NCI-H2107 treated with DMSO at 0.1 percent for 48 hours (cell line): Measurements from ENCODE around the gene ZFYVE16.
"Not testable (repeated sequence)": the region's sequence is repeated elsewhere in the genome, so short reads cannot be mapped to it uniquely, and the experiment has no call there.

ENCODE experiments used
- DNase-seq: peaks from one replicate; lab custom pipeline; 2025; ENCODE audit not compliant: unreplicated experiment; lab: John Stamatoyannopoulos, UW

Gene ZFYVE16

DNA sequence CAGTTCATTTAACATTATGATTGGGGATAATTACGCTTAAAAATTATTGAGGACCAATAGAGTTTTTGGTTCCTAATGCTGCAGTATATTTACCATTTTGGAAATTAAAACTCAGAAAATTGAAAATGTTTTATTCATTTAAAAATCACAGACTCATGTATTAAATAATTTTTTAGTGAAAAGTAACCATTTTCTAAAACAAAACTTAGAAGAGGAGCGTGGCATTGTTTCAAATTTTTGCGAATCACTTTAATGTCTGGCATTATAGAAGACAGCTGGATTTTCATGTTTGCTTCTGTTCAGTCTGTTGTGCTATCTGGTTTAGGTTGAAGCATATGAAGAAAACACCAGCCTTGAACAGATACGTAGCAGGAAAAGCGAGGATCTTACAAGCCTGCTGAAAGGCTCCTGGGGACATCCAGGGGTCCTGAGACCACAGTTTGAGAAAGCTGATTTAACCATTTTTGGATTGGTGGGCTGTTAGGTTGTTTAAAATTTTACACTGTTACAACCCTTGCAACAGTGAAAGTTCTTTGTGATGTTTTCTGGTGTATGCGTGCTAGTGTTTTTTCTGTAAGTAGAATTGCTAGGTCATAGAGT is 1.6 kb downstream of the ZFYVE16 start:
- DNase-seq: no peak

DNA sequence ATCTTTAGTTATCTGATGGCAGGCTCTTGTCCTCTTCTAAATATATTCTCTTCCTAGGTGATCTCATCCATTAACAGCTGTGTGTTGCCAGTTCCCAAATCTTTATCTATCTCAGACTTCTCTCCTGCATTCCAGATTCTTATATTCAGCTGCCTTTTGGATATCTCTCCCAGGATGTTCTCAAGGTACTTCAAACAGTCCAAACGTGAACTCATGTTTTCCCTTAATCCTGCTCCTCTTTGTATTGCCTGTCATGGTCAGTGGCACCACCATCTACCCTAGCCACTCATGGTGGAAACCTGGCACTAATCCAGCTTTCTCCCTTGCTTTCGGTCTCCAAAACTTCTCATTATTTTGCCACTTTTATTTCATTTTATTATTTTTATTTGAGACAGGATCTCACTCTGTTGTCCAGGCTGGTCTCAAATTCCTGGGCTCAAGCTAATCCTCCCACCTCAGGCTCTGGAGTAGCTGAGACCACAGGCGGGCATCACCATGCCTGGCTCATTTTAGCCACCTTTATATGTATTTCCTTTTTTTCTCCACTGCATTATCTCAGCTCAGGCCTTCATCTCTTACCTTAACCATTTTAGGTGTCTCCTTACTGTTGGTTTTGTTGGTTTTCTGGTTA is 3.8 kb downstream of the ZFYVE16 start:
- DNase-seq: no peak

DNA sequence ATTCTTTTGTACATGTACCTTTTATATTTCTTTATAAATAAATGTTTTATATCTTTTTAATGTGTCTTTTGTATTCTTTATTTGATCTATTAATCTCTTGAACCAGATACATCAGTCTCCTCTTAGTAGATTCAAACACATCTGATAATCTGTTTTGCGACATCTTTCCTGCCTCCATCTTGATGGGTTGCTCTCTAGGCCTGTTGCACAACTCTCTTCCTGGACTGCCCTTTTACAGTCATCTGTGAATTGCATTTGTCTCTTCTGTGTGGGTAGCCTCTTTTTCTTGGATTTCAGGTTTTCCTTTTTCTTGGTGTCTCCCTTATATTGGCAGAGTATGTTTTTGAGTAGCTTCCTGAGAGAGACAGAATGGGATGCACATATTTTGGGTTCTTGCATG is 6.2 kb downstream of the ZFYVE16 start:
- no peak for DNase-seq

DNA sequence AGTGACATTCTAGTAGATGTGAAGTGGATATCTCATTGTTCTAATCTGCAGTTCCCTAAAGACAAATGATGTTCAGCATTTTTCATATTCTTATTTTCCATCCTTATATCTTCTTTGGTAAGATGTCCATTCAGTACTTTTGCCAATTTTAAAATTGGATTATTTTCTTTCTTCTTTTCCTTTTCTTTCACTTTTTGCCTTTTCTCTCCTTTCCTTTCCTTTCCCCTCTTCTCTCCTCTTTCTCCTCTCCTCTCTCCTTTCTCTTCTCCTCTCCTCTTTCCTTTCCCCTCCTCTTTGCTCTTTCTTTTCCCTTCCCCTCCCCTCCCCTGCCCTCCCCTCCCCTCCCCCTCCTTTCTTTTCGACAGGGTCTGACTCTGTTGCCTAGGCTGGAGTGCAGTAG is 10.1 kb downstream of the ZFYVE16 start:
- DNase-seq: no peak

DNA sequence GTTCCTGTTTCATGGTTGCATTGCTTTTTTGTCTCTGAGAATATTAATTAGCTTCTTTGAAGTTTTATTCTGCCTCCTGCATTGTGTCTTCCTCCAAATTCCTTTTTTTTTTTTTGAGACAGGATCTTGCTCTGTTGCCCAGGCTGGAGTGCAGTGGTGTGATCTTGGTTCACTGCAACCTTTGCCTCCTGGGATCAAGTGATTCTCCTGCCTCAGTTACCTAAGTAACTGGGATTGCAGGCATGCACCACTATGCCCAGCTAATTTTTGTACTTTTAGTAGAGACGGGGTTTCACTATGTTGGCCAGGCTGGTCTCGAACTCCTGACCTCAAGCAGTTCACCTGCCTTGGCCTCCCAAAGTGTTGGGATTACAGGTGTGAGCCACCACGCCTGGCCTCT is 16.5 kb downstream of the ZFYVE16 start:
- not testable (repeated sequence) for DNase-seq

DNA sequence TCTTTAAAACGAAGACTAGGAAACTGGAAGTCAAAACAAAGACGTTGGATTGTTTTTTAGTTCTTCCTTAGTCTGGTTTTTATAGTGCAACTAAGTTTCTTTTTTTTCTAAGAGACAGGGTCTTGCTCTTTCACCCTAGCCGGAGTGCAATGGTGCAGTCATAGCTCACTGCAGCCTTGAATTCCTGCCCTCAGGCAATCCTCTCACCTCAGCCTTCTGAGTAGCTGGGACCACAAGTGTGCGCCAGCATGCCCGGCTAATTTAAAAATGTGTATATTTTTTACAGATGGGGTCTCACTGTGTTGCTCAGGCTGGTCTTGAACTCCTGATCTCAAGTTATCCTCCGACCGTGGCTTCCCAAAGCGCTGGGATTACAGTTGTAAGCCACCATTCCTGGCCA is 27.6 kb downstream of the ZFYVE16 start:
- DNase-seq: no peak

DNA sequence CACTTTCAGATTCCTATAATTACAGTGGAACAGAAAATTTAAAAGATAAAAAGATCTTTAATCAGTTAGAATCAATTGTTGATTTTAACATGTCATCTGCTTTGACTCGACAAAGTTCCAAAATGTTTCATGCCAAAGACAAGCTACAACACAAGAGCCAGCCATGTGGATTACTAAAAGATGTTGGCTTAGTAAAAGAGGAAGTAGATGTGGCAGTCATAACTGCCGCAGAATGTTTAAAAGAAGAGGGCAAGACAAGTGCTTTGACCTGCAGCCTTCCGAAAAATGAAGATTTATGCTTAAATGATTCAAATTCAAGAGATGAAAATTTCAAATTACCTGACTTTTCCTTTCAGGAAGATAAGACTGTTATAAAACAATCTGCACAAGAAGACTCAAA is 29.5 kb downstream of the ZFYVE16 start:
- no peak for DNase-seq

DNA sequence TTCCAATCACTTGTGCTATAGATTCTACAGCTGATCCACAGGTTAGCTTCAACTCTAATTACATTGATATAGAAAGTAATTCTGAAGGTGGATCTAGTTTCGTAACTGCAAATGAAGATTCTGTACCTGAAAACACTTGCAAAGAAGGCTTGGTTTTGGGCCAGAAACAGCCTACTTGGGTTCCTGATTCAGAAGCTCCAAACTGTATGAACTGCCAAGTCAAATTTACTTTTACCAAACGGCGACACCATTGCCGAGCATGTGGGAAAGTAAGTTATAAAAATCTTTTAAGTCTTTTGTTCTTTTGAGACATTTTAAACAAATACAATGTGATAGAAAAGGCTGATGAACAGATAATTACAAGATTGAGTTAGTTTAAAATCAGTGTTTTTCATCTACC is 30.9 kb downstream of the ZFYVE16 start:
- DNase-seq: no peak

DNA sequence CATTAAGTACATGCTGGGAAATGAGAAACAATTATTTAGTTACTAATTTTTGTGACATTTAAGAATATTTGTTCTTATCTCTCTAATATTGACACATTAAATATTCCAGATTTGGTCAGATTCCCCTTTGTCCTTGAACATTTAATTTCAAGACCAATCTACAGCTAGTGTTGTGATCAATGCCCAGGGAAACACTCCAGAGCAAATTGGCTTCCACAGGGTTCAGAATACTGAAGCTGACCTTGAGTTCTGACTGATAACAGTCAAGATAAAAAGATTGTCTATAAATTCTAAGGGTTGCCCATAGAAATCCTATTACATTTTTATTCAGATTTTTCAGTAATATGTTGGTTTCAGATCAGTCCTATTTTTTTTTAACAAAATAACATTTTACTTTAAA is 31.3 kb downstream of the ZFYVE16 start:
- no peak for DNase-seq

DNA sequence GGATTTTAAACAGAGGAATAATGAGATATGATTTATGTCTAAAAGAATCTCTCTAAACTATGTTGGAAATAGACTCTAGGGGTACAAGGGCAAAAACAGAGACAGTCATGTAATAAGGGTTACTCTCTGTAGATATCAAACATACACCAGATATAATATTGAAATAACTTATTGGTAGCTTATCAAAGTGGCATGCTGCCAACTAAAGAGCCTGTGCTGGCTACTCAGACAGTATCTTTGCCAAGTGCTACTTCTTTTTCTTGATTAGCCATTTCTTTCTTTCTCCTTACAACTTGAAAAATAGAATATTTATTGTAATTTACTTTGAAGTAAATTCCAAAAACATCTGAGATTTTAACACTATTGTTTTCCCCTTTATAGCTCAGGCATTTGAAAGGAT is 34.9 kb downstream of the ZFYVE16 start:
- DNase-seq: no peak

DNA sequence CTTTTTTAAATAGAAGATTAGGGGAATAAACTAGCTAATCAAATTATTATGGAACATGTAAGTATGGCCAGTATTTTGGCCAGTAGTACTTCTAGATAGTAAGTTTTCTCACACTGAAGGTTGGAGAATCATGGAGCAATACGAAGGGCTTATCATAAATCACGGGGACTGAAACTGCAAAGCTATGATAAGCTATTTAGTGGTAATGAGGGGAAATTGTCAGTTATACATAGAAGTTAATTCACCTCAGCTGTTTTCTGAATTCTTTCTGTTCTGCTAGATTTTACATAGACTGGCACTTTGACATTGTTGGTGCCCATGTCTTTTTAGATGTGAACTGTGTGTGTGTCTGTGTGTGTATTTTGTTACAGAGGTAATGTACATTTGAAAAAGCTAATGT is 45.5 kb downstream of the ZFYVE16 start:
- DNase-seq: no peak

DNA sequence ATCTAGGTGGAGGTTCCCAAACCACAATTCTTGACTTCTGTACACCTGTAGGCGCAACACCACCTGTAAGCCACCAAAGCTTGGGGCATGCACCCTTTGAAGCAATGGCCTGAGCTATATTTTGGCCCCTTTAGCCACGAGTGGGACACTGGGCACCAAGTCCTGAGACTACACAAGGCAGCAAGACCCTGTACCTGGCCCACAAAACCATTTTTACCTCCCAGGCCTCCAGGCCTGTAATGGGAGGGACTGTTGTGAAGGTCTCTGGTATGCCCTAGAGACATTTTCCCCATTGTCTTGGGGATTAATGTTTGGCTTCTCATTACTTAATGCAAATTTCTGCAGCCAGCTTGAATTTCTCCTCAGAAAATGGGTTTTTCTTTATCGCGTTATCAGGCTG is 55.4 kb downstream of the ZFYVE16 start:
- no peak for DNase-seq

DNA sequence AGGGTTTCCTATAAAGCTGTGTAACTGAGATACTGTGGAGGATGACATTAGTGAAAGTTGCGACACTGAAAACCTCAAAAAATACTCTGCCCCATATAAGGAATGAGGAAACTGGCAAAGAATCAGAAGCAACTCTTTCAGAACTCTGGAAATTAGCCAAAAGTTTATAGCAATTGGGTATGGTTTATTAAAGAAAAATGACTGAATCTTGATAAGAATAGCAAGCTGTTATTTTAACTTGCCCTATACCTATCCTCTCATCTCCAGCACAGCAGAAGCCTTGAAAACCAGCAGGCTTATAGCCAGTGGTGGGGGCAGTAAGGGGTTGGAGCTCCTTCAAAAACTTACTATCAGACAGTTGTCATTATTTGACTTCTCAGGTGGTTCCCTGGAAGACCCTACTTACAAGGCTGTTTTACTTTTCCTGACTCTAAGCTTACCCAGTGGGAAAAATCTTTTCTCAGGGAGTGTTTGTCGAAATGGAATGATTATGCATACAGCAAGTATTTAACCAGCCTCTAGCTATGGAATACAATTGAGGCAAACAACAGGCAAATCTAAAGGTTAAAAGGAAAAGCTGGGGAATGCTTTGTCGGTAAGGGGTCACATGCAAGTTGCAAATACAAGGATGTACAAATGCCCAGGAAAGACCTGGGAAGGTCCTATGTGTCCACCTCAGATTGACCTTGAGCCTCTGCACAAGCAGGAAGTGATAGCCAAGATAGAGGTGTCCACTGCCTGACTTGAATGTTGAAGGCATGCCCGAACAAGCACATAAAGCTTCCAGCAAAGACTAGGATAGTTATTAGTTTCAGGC is 59.0 kb downstream of the ZFYVE16 start:
- no peak for DNase-seq

DNA sequence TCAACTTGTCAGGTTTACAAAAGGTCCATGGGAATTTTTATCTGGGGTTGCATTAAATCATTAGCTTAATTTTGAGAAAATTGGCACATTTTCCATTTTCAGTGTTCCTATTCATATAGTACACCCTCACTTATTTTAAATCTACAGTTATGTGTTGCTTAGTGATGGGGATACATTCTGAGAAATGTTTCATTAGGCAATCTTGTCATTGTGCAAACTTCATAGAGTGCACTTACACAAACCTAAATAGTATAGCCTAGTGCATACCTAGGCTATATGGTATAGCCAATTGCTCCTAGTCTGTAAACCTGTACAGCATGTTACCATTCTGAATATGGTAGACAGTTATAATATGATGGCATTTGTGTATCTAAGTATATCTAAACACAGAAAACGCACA is 60.3 kb downstream of the ZFYVE16 start:
- DNase-seq: no peak

DNA sequence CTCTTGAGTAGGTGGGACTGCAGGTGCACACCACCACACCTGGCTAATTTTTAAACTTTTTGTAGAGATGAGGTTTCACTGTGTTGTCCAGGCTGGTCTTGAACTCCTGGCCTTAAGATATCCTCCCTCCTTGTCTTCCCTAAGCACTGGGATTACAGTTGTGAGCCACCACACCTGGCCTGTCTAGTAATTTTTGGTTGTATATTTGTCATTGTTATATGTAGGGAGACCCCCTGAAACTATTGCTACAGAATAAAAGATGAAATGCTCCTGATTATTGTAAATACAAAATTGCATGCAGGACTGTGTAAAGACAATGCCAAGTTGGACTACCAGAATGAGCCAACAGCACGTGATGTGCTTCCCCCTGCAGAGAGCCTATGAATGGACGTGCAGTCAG is 62.8 kb downstream of the ZFYVE16 start:
- DNase-seq: not testable (repeated sequence)

DNA sequence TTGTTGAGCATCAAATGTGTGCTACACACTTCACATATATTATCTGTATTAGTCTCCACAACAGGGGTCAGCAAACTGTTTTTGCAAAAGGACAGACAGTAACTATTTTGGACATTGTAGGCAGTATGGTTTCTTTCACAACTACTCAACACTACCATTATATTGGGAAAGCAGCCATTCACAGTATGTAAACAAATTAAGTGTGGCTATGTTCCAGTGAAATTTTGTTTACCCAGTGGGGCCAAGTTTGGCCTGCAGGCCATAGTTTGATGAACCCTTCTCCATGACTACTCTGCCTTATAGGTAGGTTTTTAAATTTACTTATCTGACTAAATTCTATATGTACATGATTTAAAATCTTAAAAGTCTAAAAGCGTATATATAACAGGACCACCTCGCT is 67.1 kb downstream of the ZFYVE16 start:
- no peak for DNase-seq

DNA sequence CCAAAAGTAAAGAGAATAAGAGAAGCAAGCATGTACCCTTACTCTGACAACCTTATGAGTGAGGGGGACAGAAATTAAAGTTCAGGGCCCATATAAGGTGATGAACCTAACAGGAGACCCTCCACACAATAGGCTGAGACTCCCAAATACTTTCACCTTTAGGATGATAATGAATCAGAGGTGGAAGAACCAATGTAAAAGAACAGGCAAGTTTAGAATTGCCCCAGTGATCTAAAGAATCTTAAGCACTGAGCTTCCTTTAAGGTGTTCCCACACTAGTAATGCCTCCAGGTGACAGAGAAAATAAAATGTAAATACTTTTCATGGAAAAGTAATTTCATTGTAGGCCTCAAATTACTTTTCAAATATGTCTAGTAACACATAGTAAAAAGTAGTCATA is 71.8 kb downstream of the ZFYVE16 start:
- DNase-seq: no peak

DNA sequence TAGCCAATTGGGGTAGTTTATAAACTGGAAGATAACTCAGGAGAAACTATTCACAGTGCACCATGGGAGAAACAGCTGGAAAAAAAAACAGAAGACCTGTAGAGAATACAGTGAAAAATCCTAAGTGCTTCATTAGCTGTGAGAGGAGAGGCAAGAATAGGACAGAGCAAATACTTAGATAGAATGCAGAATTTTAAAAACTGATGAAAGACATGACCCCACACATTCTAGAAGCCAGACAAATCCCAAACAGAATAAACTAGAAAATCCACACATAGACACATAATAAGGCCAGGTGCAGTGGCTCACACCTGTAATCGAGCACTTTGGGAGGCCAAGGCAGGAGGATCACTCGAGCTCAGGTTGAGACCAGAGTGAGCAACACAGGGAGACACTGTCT is 72.5 kb downstream of the ZFYVE16 start:
- DNase-seq: no peak

DNA sequence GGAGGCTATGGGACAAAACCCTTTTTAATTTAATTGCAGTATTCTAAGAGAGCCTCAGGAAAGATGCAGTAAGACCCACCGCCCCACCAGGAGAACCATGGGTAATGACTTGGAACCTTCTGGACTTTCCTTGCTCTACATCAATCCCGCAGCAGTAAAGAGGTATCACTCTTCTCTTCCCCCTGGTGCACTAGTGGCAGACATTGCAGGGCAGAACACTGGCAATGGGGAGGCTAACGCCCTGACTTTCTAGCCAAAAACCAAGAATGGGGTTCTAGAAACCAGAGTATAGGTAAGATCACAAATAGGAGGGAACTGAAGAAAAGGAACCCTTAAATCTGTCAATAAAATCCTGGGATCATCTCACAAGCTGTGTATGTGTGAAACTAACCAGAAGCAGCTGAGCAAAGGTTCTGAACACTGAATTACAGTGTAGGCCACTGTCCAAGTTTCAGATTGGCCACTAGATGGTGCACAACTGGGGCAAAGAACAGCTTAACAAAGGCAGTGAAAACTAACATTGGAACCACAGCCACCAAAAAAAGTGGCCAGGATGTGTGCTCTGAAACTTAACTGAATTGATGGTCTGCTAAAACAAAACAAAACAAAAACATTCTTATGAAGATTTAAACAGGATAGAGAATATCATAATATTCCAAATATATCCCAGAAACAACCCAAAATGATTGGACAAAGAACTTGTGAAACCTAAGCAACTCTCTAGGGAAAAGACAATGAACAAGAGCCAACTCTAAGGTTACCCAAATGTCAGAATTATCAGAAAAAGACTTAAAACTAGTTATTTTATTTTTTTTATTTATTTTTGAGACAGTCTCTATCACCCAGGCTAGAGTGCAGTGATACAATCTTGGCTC is 73.4 kb downstream of the ZFYVE16 start:
- DNase-seq: peak; percentile 1

DNA sequence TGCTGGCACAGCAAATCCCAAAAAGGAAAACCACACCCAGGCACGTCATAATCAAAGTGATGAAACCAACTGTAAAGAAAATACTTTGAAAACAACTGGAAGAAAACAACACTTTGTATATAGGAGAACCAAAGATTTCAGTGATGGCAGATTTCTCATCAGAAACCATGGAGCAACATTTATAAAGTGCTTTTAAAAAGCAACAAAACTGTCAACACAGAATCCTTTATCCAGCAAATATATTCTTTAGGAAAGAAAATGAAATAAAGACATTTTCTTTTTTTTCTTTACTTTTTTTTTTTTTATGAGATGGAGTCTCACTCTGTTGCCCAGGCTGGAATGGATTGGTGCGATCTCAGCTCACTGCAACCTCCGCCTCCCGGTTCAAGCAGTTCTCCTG is 74.7 kb downstream of the ZFYVE16 start:
- DNase-seq: no peak

DNA sequence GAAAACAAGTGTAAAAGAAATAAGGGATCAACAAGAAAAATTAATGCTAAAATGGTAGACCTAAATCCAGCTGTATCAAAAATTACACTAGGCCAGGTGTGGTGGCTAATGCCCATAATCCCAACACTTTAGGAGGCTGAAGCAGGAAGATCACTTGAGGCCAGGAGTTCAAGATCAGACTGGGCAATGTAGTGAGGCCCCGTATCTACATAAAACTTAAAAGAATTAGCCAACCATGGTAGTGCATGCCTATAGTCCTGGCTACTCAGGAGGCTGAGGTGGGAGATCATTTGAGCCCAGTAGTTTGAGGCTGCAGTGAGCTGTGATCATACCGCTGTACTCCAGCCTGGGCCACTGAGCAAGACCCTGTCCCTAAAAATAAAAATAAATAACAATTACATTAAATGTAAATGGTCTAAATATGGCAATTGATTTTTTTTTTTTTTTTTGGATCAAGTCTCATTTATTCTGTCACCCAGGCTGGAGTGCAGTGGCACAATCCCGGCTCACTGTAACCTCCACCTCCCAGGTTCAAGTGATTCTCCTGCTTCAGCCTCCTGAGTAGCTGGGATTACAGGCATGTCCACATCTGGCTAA is 75.9 kb downstream of the ZFYVE16 start:
- DNase-seq: no peak
